H9 (cell line): ENCODE results near the gene DENND10. TPM values are rescaled to one million over a fixed set of nuclear protein-coding genes. Genes with fewer than 3 reads are reported as not detected.

ENCODE experiments used
- DNase-seq: peaks from one replicate; pipeline ENCODE4 v3.0.0-alpha.2; 2017
- H2AFZ ChIP-seq: one replicate; pipeline ENCODE4 v1.6.1; 2013; ENCODE audit warnings: mild to moderate bottlenecking, low read length, control low read depth, moderate library complexity
- H2AK5ac ChIP-seq: 2 replicates; pipeline ENCODE4 v1.6.1; 2013; ENCODE audit warnings: low read length, control low read depth, mixed read lengths; ENCODE audit not compliant: insufficient read length
- H2BK120ac ChIP-seq: one replicate; pipeline ENCODE4 v1.6.1; 2013; ENCODE audit warnings: low read depth, mild to moderate bottlenecking, low read length, control low read depth, inconsistent platforms; ENCODE audit not compliant: poor library complexity, severe bottlenecking
- H2BK12ac ChIP-seq: 2 replicates; pipeline ENCODE4 v1.6.1; 2013; ENCODE audit warnings: low read length, control low read depth, mixed read lengths, low read depth; ENCODE audit not compliant: insufficient read length
- H2BK15ac ChIP-seq: 2 replicates; pipeline ENCODE4 v1.6.1; 2013; ENCODE audit warnings: low read depth, low read length, control low read depth
- H2BK20ac ChIP-seq: one replicate; pipeline ENCODE4 v1.6.1; 2013; ENCODE audit warnings: low read depth, mild to moderate bottlenecking, low read length, control low read depth, inconsistent platforms; ENCODE audit not compliant: poor library complexity, severe bottlenecking
- H2BK5ac ChIP-seq: 2 replicates; pipeline ENCODE4 v1.6.1; 2013; ENCODE audit warnings: low read length, control low read depth, mixed read lengths; ENCODE audit not compliant: insufficient read length
- H3K14ac ChIP-seq: 2 replicates; pipeline ENCODE4 v1.6.1; 2013; ENCODE audit warnings: low read length, control low read depth; ENCODE audit not compliant: insufficient read depth
- H3K18ac ChIP-seq: 2 replicates; pipeline ENCODE4 v1.6.1; 2013; ENCODE audit warnings: low read depth, mild to moderate bottlenecking, mixed read lengths, low read length, control low read depth; ENCODE audit not compliant: insufficient read length
- H3K23ac ChIP-seq: 2 replicates; pipeline ENCODE4 v1.6.1; 2013; ENCODE audit warnings: low read length, control low read depth, mixed read lengths, low read depth; ENCODE audit not compliant: insufficient read length
- H3K23me2 ChIP-seq: 2 replicates; pipeline ENCODE4 v1.6.1; 2013; ENCODE audit warnings: low read depth, mild to moderate bottlenecking, mixed read lengths, low read length, control low read depth; ENCODE audit not compliant: insufficient read length, poor library complexity, severe bottlenecking
- H3K27ac ChIP-seq: 2 replicates; pipeline ENCODE4 v1.5.1; 2013; ENCODE audit warnings: low read length, control low read depth, mixed read lengths, low read depth; ENCODE audit not compliant: insufficient read length
- H3K27me3 ChIP-seq: 2 replicates; pipeline ENCODE4 v1.6.1; 2013; ENCODE audit warnings: low read length, control low read depth, inconsistent platforms; ENCODE audit not compliant: insufficient read depth
- H3K4ac ChIP-seq: 2 replicates; pipeline ENCODE4 v1.6.1; 2013; ENCODE audit warnings: low read depth, mild to moderate bottlenecking, control low read depth, inconsistent platforms, low read length, moderate library complexity
- H3K4me1 ChIP-seq: 2 replicates; pipeline ENCODE4 v1.6.1; 2013; ENCODE audit warnings: low read length, control low read depth, inconsistent platforms; ENCODE audit not compliant: insufficient read depth
- H3K4me2 ChIP-seq: 2 replicates; pipeline ENCODE4 v1.6.1; 2013; ENCODE audit warnings: low read length, control low read depth, mixed read lengths; ENCODE audit not compliant: insufficient read length, insufficient read depth
- H3K56ac ChIP-seq: 2 replicates; pipeline ENCODE4 v1.6.1; 2013; ENCODE audit warnings: low read depth, mild to moderate bottlenecking, mixed read lengths, low read length, control low read depth; ENCODE audit not compliant: insufficient read length
- H3K79me1 ChIP-seq: 2 replicates; pipeline ENCODE4 v1.6.1; 2013; ENCODE audit warnings: low read depth, mild to moderate bottlenecking, moderate library complexity, low read length, control low read depth, inconsistent platforms; ENCODE audit not compliant: insufficient read depth, poor library complexity, severe bottlenecking
- H3K79me2 ChIP-seq: 2 replicates; pipeline ENCODE4 v1.6.1; 2013; ENCODE audit warnings: low read length, control low read depth, inconsistent platforms; ENCODE audit not compliant: insufficient read depth
- H3K9ac ChIP-seq: 2 replicates; pipeline ENCODE4 v1.6.1; 2013; ENCODE audit warnings: low read length, control low read depth, mixed read lengths; ENCODE audit not compliant: insufficient read length; ENCODE audit errors: extremely low read depth
- H3K9me3 ChIP-seq: one replicate; pipeline ENCODE4 v1.6.1; 2013; ENCODE audit warnings: low read depth, low read length, inconsistent platforms; ENCODE audit not compliant: control insufficient read depth
- H3T11ph ChIP-seq: one replicate; pipeline ENCODE4 v1.6.1; 2013; ENCODE audit warnings: mild to moderate bottlenecking, low read length, control low read depth, inconsistent platforms
- H4K20me1 ChIP-seq: one replicate; pipeline ENCODE4 v1.6.1; 2013; ENCODE audit not compliant: control insufficient read depth, insufficient read length, insufficient read depth
- H4K5ac ChIP-seq: 2 replicates; pipeline ENCODE4 v1.6.1; 2013; ENCODE audit warnings: low read depth, mild to moderate bottlenecking, mixed read lengths, low read length, control low read depth; ENCODE audit not compliant: insufficient read length
- H4K8ac ChIP-seq: replicated peaks from 2 replicates; pipeline ENCODE4 v1.6.1; 2013; ENCODE audit warnings: low read length, control low read depth, mixed read lengths, low read depth; ENCODE audit not compliant: insufficient read length
- H4K91ac ChIP-seq: 2 replicates; pipeline ENCODE4 v1.6.1; 2013; ENCODE audit warnings: low read depth, mild to moderate bottlenecking, moderate library complexity, mixed read lengths, low read length, control low read depth; ENCODE audit not compliant: insufficient read length
- H3K27ac Mint-ChIP-seq, 3 experiments: 2 replicates in 2 of 3; 3 replicates in 1 of 3; pipeline ENCODE4 v1.8.0; 2020 to 2021; ENCODE audit warnings: mixed read lengths in 3 of 3, mild to moderate bottlenecking in 1 of 3, moderate library complexity in 1 of 3
- H3K27me3 Mint-ChIP-seq: 2 replicates; pipeline ENCODE4 v1.8.0; 2021; ENCODE audit warnings: low read depth, mild to moderate bottlenecking, moderate library complexity, mixed read lengths
- H3K36me3 Mint-ChIP-seq, 3 experiments: 2 replicates in 2 of 3; 3 replicates in 1 of 3; pipeline ENCODE4 v1.8.0; 2020 to 2021; ENCODE audit warnings: low read depth in 3 of 3, mixed read lengths in 3 of 3; ENCODE audit not compliant: insufficient read depth in 1 of 3
- H3K4me1 Mint-ChIP-seq, 2 experiments: 2 replicates each; pipeline ENCODE4 v1.8.0; 2020; ENCODE audit warnings: mixed read lengths in 2 of 2
- H3K4me3 Mint-ChIP-seq, 2 experiments: 2 replicates in 1 of 2; 3 replicates in 1 of 2; pipeline ENCODE4 v1.8.0; 2020 to 2021; ENCODE audit warnings: mild to moderate bottlenecking in 2 of 2, mixed read lengths in 2 of 2, moderate library complexity in 1 of 2
- H3K9me3 Mint-ChIP-seq, 2 experiments: 2 replicates in 1 of 2; 3 replicates in 1 of 2; pipeline ENCODE4 v1.8.0; 2020; ENCODE audit warnings: mild to moderate bottlenecking in 2 of 2, mixed read lengths in 2 of 2, moderate library complexity in 1 of 2
- WGBS: extraction: QIAGEN DNeasy Blood & Tissue Kit; methylation state at CpG from one replicate; pipeline ENCODE4 v1.1.7; 2013; ENCODE audit warnings: missing lambda C conversion rate, low lambda C conversion rate, mixed read lengths; ENCODE audit not compliant: insufficient read length; ENCODE audit errors: extremely low coverage; 5-methylcytosine and 5-hydroxymethylcytosine counted together
- total RNA-seq: library from RNA; stranded (reverse); gene quantifications from 2 replicates; pipeline ENCODE4 v1.2.1, GENCODE V29; 2021
- TF ChIP-seq, protein P1 (sequence below): fragments of 200-600 bp; sonication (generic); conservative IDR thresholded peaks from 3 replicates; pipeline ENCODE4 v1.8.0; 2021; ENCODE audit warnings: antibody characterized with exemption, mild to moderate bottlenecking

The DENND10 gene
- total RNA-seq, 1 experiment from 2014 or later: 63.2 TPM

- no peak overlapping the region for H3K4me2 ChIP-seq
- no peaks in the 10 kb centered on the region for H3K9me3 Mint-ChIP-seq
- peak overlapping the region in 1 of 3 experiments; percentile 50; a peak in 1 of 7 replicates for H3K27ac Mint-ChIP-seq
- no CpG with 5 or more reads among the region's 6 CpGs for WGBS
- peaks cover 45% of the 10 kb centered on the region for H3K79me2 ChIP-seq
- H2BK12ac ChIP-seq: no peak overlapping the region
- no peaks in the 10 kb centered on the region for H3K23me2 ChIP-seq
- peaks cover 8% of the 10 kb centered on the region for H3K79me1 ChIP-seq
- H4K5ac ChIP-seq: no peak overlapping the region
- H3K27me3 Mint-ChIP-seq: no peaks in the 10 kb centered on the region
- no peak overlapping the region for H3T11ph ChIP-seq
- H3K36me3 Mint-ChIP-seq: peaks cover 52 to 75% (median 68%) of the 10 kb centered on the region in 3 experiments; a peak in 6 of 7 replicates
- no peak overlapping the region for H3K9ac ChIP-seq
- H3K4me1 Mint-ChIP-seq: peaks cover 9 to 13% of the 10 kb centered on the region in 2 experiments
- no peak overlapping the region for H3K14ac ChIP-seq
- H4K91ac ChIP-seq: no peak overlapping the region
- no peak overlapping the region for H2BK5ac ChIP-seq
- H3K27me3 ChIP-seq: no peaks in the 10 kb centered on the region
- no peak for DNase-seq
- H2AK5ac ChIP-seq: no peak overlapping the region
- TF ChIP-seq, protein P1, sequence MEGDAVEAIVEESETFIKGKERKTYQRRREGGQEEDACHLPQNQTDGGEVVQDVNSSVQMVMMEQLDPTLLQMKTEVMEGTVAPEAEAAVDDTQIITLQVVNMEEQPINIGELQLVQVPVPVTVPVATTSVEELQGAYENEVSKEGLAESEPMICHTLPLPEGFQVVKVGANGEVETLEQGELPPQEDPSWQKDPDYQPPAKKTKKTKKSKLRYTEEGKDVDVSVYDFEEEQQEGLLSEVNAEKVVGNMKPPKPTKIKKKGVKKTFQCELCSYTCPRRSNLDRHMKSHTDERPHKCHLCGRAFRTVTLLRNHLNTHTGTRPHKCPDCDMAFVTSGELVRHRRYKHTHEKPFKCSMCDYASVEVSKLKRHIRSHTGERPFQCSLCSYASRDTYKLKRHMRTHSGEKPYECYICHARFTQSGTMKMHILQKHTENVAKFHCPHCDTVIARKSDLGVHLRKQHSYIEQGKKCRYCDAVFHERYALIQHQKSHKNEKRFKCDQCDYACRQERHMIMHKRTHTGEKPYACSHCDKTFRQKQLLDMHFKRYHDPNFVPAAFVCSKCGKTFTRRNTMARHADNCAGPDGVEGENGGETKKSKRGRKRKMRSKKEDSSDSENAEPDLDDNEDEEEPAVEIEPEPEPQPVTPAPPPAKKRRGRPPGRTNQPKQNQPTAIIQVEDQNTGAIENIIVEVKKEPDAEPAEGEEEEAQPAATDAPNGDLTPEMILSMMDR: no peak
- no peak overlapping the region for H2BK20ac ChIP-seq
- H3K4me1 ChIP-seq: no peaks in the 10 kb centered on the region
- no peak overlapping the region for H3K4ac ChIP-seq
- H3K18ac ChIP-seq: no peak overlapping the region
- H2BK15ac ChIP-seq: no peak overlapping the region
- H2AFZ ChIP-seq: no peak overlapping the region
- H4K20me1 ChIP-seq: no peaks in the 10 kb centered on the region
- H3K56ac ChIP-seq: no peak overlapping the region
- no peaks in the 10 kb centered on the region for H3K9me3 ChIP-seq
- no peak overlapping the region for H4K8ac ChIP-seq
- H2BK120ac ChIP-seq: no peak overlapping the region
- no peak overlapping the region for H3K27ac ChIP-seq
- no peak overlapping the region for H3K23ac ChIP-seq
- H3K4me3 Mint-ChIP-seq: no peak overlapping the region
Measured at GRCh38 chr10:119073584-119073983, 30.3 kb upstream of the DENND10 start.
